Suprapubic skin (tissue), 4 donors: Measurements from ENCODE around the gene IGLL5.

Experiments used
- CTCF ChIP-seq, 2 donors: fragments of 200-600 bp in 1 of 2; fragments of 450-650 bp in 1 of 2; sonication (generic) in 1 of 2; IDR thresholded peaks; one replicate each; pipeline ENCODE4 v1.5.1; 2016 to 2019; ENCODE audit warnings: antibody characterized with exemption in 2 of 2, mild to moderate bottlenecking in 1 of 2, moderate library complexity in 1 of 2
- EP300 ChIP-seq: sonication (generic); formaldehyde crosslinking; IDR thresholded peaks from one replicate; pipeline ENCODE4 v1.6.1; 2017; ENCODE audit warnings: antibody characterized with exemption
- POLR2A ChIP-seq, 2 donors: fragments of 450-650 bp; IDR thresholded peaks; one replicate each; pipeline ENCODE4 v1.6.1; 2017; ENCODE audit warnings: antibody characterized with exemption in 2 of 2, mild to moderate bottlenecking in 2 of 2, moderate library complexity in 2 of 2
- POLR2AphosphoS5 ChIP-seq, 3 donors: sonication (generic); formaldehyde crosslinking; IDR thresholded peaks; one replicate each; pipeline ENCODE4 v1.6.1; 2017; ENCODE audit warnings: antibody characterized with exemption in 3 of 3

GRCh38 chr22:22888571-22889353 lies 1.1 kb downstream of the IGLL5 start:
- no peak for TF ChIP-seq POLR2A (IDR thresholded peaks at IDR 0.05)
- TF ChIP-seq CTCF (IDR thresholded peaks at IDR 0.05), result no peak
- TF ChIP-seq POLR2AphosphoS5 (IDR thresholded peaks at IDR 0.05), result no peak
- TF ChIP-seq EP300, result no peak
